HL-60 (cell line): ENCODE results near the gene REXO1.
A peak's percentile ranks its signal among the peaks of the same experiment; 100 is the strongest.

ENCODE experiments used
- DNase-seq, 2 experiments: peaks; one replicate each; pipeline ENCODE4 v3.0.0-alpha.2; 2010 to 2020; ENCODE audit warnings: low read depth in 1 of 2, low spot score in 1 of 2
- H3K27ac ChIP-seq: fragments of 250-450 bp; sonication (Bioruptor Pico); replicated peaks from 2 replicates; pipeline ENCODE4 v1.5.1; 2020; ENCODE audit warnings: mild to moderate bottlenecking, moderate library complexity
- H3K27me3 ChIP-seq: fragments of 250-450 bp; sonication (Bioruptor Pico); 2 replicates; pipeline ENCODE4 v1.5.1; 2021; ENCODE audit warnings: mild to moderate bottlenecking, moderate library complexity; ENCODE audit not compliant: insufficient read depth, poor library complexity, severe bottlenecking
- H3K4me3 ChIP-seq: replicated peaks from 2 replicates; pipeline ENCODE4 v1.5.1; 2011; ENCODE audit warnings: mild to moderate bottlenecking, control low read depth, low read length; ENCODE audit not compliant: insufficient read depth
- CTCF ChIP-seq: IDR thresholded peaks from one replicate; pipeline ENCODE4 v1.5.1; 2011; ENCODE audit warnings: low read length, control low read depth, inconsistent platforms; ENCODE audit not compliant: insufficient read depth
- GABPA ChIP-seq: IDR thresholded peaks from 2 replicates; pipeline ENCODE4 v1.6.1; 2012; ENCODE audit warnings: low read depth
- POLR2AphosphoS5 ChIP-seq: IDR thresholded peaks from 2 replicates; pipeline ENCODE4 v1.6.1; 2012; ENCODE audit warnings: low read depth
- REST ChIP-seq: IDR thresholded peaks from 2 replicates; pipeline ENCODE4 v1.6.1; 2012; ENCODE audit warnings: low read depth; ENCODE audit not compliant: insufficient replicate concordance
- SPI1 ChIP-seq: IDR thresholded peaks from 2 replicates; pipeline ENCODE4 v1.6.1; 2012; ENCODE audit warnings: low read depth, mild to moderate bottlenecking, borderline replicate concordance

Gene REXO1

GRCh38 chr19:1863638-1864479 is 15.6 kb upstream of the REXO1 start:
- TF ChIP-seq SPI1 (no peak), POLR2AphosphoS5 (peak; percentile 51; the same call in 1 of the 2 replicates), GABPA (no peak), CTCF (no peak), REST (no peak)
- peak; percentile 91 to 92 for DNase-seq
- H3K27ac ChIP-seq = peak overlapping the region; percentile 100
- H3K4me3 ChIP-seq = peak overlapping the region; percentile 51
- no peaks in the 10 kb centered on the region for H3K27me3 ChIP-seq

GRCh38 chr19:1863328-1863637 is 15.0 kb upstream of the REXO1 start, which contains the start of gene KLF16:
Gene KLF16, minus strand, starts transcription at chr19:1863579. Its CDS starts 82 bp downstream, at chr19:1863497.
- TF ChIP-seq GABPA (no peak), SPI1 (no peak), POLR2AphosphoS5 (no peak), CTCF (no peak), REST (no peak)
- no peak for DNase-seq
- no peaks in the 10 kb centered on the region for H3K27me3 ChIP-seq
- peak within 1 kb of the TSS; percentile 100 for H3K27ac ChIP-seq
- peak within 1 kb of the TSS; percentile 90 for H3K4me3 ChIP-seq

GRCh38 chr19:1862424-1863327 is 14.4 kb upstream of the REXO1 start:
- H3K4me3 ChIP-seq = peak overlapping the region; percentile 90
- H3K27ac ChIP-seq = peak overlapping the region; percentile 99
- TF ChIP-seq GABPA (no peak), CTCF (no peak), POLR2AphosphoS5 (peak; percentile 40; the same call in 1 of the 2 replicates)
- peak in 1 of 2 experiments; percentile 75 for DNase-seq
- no peaks in the 10 kb centered on the region for H3K27me3 ChIP-seq
